Erythroblast (primary cell): ENCODE data around the gene NPY4R2.
"Not testable (repeated sequence)": the region's sequence is repeated elsewhere in the genome, so short reads cannot be mapped to it uniquely, and the experiment has no call there.

Experiments used
- GATA1 ChIP-seq: IDR thresholded peaks from 2 replicates; pipeline ENCODE4 v1.6.1; 2011; ENCODE audit warnings: low read depth, mild to moderate bottlenecking, control low read depth, low read length, moderate library complexity
- POLR2A ChIP-seq: IDR thresholded peaks from 2 replicates; pipeline ENCODE4 v1.6.1; 2011; ENCODE audit warnings: mild to moderate bottlenecking, low read length

DNA sequence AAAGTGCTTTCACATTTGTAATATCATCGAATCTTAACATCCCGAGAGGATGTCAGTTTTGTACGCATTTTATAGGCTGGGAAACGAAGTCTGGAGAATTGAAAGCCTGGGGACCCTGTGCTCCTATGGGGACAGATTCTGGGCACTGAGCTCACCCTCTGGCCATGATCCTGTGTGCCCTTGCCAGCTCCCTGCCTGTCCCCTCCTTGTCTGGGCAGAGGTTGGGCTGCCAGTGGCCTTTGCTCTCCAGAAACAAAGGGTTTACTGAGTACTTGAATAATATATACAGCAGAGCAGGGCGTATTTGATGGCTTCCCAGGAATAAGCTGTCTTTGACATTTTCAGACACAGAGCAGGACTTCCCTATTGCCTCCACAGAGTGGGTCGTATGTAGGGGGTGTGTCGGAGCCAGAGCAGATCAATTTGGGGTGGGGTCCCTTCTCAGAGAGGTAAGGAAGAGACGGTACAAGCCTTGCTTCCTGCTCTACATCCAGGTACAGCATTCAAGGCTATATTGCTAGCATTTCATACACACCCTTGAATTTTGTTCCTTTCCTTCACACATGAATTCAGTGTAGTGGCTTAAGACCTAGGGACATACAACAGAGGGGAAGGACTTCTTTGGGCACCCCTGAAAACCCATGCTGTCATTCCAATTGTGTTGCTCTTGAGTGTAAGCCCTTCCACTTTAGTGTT, 46.8 kb upstream of the NPY4R2 start:
- not testable (repeated sequence) for TF ChIP-seq POLR2A, GATA1
